Endothelial cell of umbilical vein (primary cell): ENCODE data around the gene TULP1. TPM values are rescaled to one million over a fixed set of nuclear protein-coding genes. Genes with fewer than 3 reads are reported as not detected.

Source experiments
- BruUV-seq: library from RNA; stranded (reverse); fragments of 400-500 nt; replicated peaks from 2 replicates; lab custom pipeline; 2021; lab: Mats Ljungman, UMichigan
- CTCF ChIA-PET: fragments of 300-600, 350-600 bp; sonication (Branson Sonifier 250); formaldehyde crosslinking; loops from one replicate; lab custom pipeline; 2021; ENCODE audit warnings: antibody characterized with exemption, inconsistent platforms; lab: Charles Lee
- POLR2A ChIA-PET: fragments of 300-600, 350-600 bp; sonication (Branson Sonifier 250); formaldehyde crosslinking; loops from one replicate; lab custom pipeline; 2021; ENCODE audit warnings: antibody characterized with exemption, inconsistent platforms; lab: Charles Lee
- DNase-seq: peaks from one replicate; pipeline ENCODE4 v3.0.0-alpha.2; 2011; ENCODE audit warnings: low read depth, low spot score
- FAIRE-seq: peaks from 2 replicates; lab custom pipeline; 2011; peaks lifted over from hg19 to GRCh38; lab: Jason Lieb, UNC
- H2AFZ ChIP-seq: 2 replicates; pipeline ENCODE4 v1.6.0; 2012; ENCODE audit warnings: low read depth, low read length, control low read depth, inconsistent platforms
- H3K27ac ChIP-seq: 2 replicates; pipeline ENCODE4 v1.5.1; 2011; ENCODE audit warnings: low read depth, mild to moderate bottlenecking, control low read depth, low read length, moderate library complexity; ENCODE audit not compliant: insufficient read depth
- H3K27me3 ChIP-seq, 2 experiments: 2 replicates each; pipeline versions ENCODE4 v1.6.0 to v1.6.1; 2011; ENCODE audit warnings: low read length in 2 of 2, mixed read lengths in 1 of 2; ENCODE audit not compliant: control insufficient read depth in 2 of 2, insufficient read depth in 2 of 2
- H3K36me3 ChIP-seq, 2 experiments: 2 replicates in 1 of 2; 3 replicates in 1 of 2; pipeline ENCODE4 v1.5.1; 2011; ENCODE audit warnings: low read length in 2 of 2, mild to moderate bottlenecking in 1 of 2, moderate library complexity in 1 of 2; ENCODE audit not compliant: control insufficient read depth in 2 of 2, insufficient read depth in 2 of 2; ENCODE audit errors: extremely low read depth in 1 of 2
- H3K4me1 ChIP-seq: 3 replicates; pipeline ENCODE4 v1.5.1; 2011; ENCODE audit warnings: mild to moderate bottlenecking, low read length; ENCODE audit not compliant: control insufficient read depth, insufficient read depth; ENCODE audit errors: extremely low read depth
- H3K4me2 ChIP-seq: 2 replicates; pipeline ENCODE4 v1.6.1; 2011; ENCODE audit warnings: low read length, control low read depth, mixed read lengths; ENCODE audit not compliant: insufficient read depth
- H3K4me3 ChIP-seq, 3 experiments: fragments of 200-600 bp in 1 of 3; sonication (generic), shearing (Covaris generic) in 1 of 3; replicated peaks in 1 of 3; 2 replicates each; pipeline ENCODE4 v1.5.1; 2011 to 2016; ENCODE audit warnings: control low read depth in 3 of 3, low read length in 3 of 3, mild to moderate bottlenecking in 2 of 3, inconsistent platforms in 1 of 3, low read depth in 1 of 3, moderate library complexity in 1 of 3; ENCODE audit not compliant: insufficient read depth in 1 of 3
- H3K79me2 ChIP-seq: 2 replicates; pipeline ENCODE4 v1.6.0; 2012; ENCODE audit warnings: low read length, inconsistent platforms; ENCODE audit not compliant: control insufficient read depth, insufficient read depth
- H3K9ac ChIP-seq: replicated peaks from 2 replicates; pipeline ENCODE3; 2011; ENCODE audit warnings: low read length, control low read depth; ENCODE audit not compliant: insufficient read depth; ENCODE audit errors: extremely low read depth
- H3K9me1 ChIP-seq: replicated peaks from 3 replicates; pipeline ENCODE4 v1.6.0; 2011; ENCODE audit warnings: mild to moderate bottlenecking, low read length; ENCODE audit not compliant: control insufficient read depth, insufficient read depth; ENCODE audit errors: extremely low read depth
- H3K9me3 ChIP-seq: replicated peaks from 2 replicates; pipeline ENCODE4 v1.5.1; 2012; ENCODE audit warnings: low read length, inconsistent platforms; ENCODE audit not compliant: control insufficient read depth, insufficient read depth
- H4K20me1 ChIP-seq: replicated peaks from 2 replicates; pipeline ENCODE3; 2011; ENCODE audit warnings: mild to moderate bottlenecking, low read length; ENCODE audit not compliant: control insufficient read depth, insufficient read depth; ENCODE audit errors: extremely low read depth
- EZH2 ChIP-seq: IDR thresholded peaks from 2 replicates; pipeline ENCODE4 v1.6.1; 2012; ENCODE audit warnings: borderline replicate concordance, low read depth, mild to moderate bottlenecking, moderate library complexity, low read length, inconsistent platforms; ENCODE audit not compliant: severe bottlenecking
- FOS ChIP-seq: IDR thresholded peaks from 2 replicates; pipeline ENCODE4 v1.6.1; 2011; ENCODE audit warnings: mild to moderate bottlenecking, low read length, moderate library complexity, borderline replicate concordance; ENCODE audit not compliant: insufficient read depth
- GATA2 ChIP-seq: IDR thresholded peaks from 2 replicates; pipeline ENCODE4 v1.7.0; 2011; ENCODE audit warnings: low read depth, mild to moderate bottlenecking, moderate library complexity, mixed read lengths, low read length; ENCODE audit not compliant: insufficient read length, insufficient read depth
- JUN ChIP-seq: IDR thresholded peaks from 2 replicates; pipeline ENCODE4 v1.6.1; 2011; ENCODE audit warnings: borderline replicate concordance, low read depth; ENCODE audit not compliant: insufficient read length, insufficient read depth
- MYC ChIP-seq: IDR thresholded peaks from one replicate; pipeline ENCODE4 v1.6.1; 2011; ENCODE audit warnings: mild to moderate bottlenecking, low read depth, low read length
- POLR2A ChIP-seq: IDR thresholded peaks from 2 replicates; pipeline ENCODE4 v1.6.1; 2012; ENCODE audit warnings: low read depth, mild to moderate bottlenecking, control low read depth, low read length
- POLR2AphosphoS5 ChIP-seq: IDR thresholded peaks from 2 replicates; pipeline ENCODE4 v1.6.1; 2012; ENCODE audit warnings: low read depth, mild to moderate bottlenecking, control low read depth, low read length, moderate library complexity; ENCODE audit not compliant: insufficient read depth
- dilution Hi-C: fragments of 300-500 bp; cut with MboI; formaldehyde crosslinking; loops from one replicate; pipeline ENCODE4 v1.15.0; 2019; ENCODE audit warnings: low sequenced_read_pairs; ENCODE audit not compliant: extremely low pct_ligation_motif_present
- intact Hi-C: fragments of 100-400 bp; cut with micrococcal nuclease; formaldehyde crosslinking; loops from one replicate; pipeline ENCODE4 v1.10.0; 2022
- polyA plus RNA-seq, 4 experiments: library from polyadenylated mRNA; depleted of rRNA in 3 of 4; stranded (reverse) in 3 of 4; unstranded in 1 of 4; fragments of >200 nt; gene quantifications; 2 replicates each; pipeline versions ENCODE4 v1.2.1 to v1.2.3, GENCODE V29; 2011 to 2012; ENCODE audit warnings: missing spikeins in 1 of 4
- total RNA-seq: library from RNA; stranded (reverse); gene quantifications from 2 replicates; pipeline ENCODE4 v1.2.3, GENCODE V29; 2021
- TF ChIP-seq, protein P1 (sequence below), 2 donors: IDR thresholded peaks; 1 replicate in 1 of 2; 2 replicates in 1 of 2; pipeline ENCODE4 v1.5.1; 2011; ENCODE audit warnings: low read length in 2 of 2, mild to moderate bottlenecking in 2 of 2, moderate library complexity in 2 of 2, control low read depth in 1 of 2, inconsistent platforms in 1 of 2, low read depth in 1 of 2; ENCODE audit not compliant: insufficient read depth in 1 of 2; ENCODE audit errors: extremely low read depth in 1 of 2
- TF ChIP-seq, protein P2 (sequence below): IDR thresholded peaks from 2 replicates; pipeline ENCODE4 v1.6.1; 2011; ENCODE audit not compliant: insufficient read depth, insufficient read length

The TULP1 gene
- total and polyA plus RNA-seq, 2 donors (not counting 3 experiments of a cell fraction or from before 2014, with no cell fraction given): not detected

DNA sequence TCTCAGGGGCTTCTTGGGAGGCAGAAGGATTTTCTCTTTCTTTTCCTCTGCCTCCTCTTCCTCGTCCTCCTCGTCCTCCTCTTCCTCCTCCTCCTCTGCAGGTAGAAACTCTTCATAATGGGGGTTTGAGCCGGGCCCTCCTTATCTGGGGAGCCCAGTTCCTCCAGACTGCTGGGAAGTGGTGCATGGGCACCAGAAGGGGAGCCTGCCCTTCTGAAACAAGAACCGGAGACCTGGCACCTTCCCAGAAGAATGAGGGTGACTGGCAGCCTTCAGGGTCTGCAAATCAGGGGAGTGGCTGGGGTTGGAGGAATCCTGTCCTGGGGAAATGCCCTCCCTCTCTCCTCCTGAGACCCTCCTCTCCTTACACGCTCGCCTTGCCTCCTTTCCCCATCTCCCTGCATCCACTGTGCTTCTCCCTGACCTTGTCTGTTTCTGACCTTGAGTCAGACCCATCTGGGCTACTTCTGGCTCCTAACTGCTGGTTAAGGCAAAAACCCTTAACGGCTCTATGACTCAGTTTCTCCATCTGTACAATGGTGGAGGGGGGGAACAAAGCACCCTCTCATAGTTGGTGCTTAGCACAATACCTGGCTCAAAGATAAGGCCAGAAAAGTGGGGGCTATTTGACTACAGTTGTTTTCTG is 1.7 kb downstream of the TULP1 start:
- CTCF ChIA-PET: interaction anchor here (1.6 kb wide), 1 partner anchor 12 kb away, joined by 9 read pairs; no protein-coding TSS in a partner anchor

More for the DNA sequence above, 1.7 kb downstream of the TULP1 start:
- DNase-seq (no peak), FAIRE-seq (no peak)
- POLR2A ChIA-PET: no interaction called here
- Histone ChIP-seq H4K20me1 (no peaks in the 10 kb centered on the region), H3K79me2 (no peaks in the 10 kb centered on the region), H2AFZ (no peak overlapping the region), H3K27me3 (peaks cover 24 to 43% of the 10 kb centered on the region in 2 experiments), H3K36me3 (no peaks in the 10 kb centered on the region), H3K4me1 (no peaks in the 10 kb centered on the region), H3K4me3 (no peak overlapping the region), H3K4me2 (no peak overlapping the region), H3K9me1 (no peaks in the 10 kb centered on the region), H3K27ac (no peak overlapping the region), H3K9me3 (no peaks in the 10 kb centered on the region), H3K9ac (no peak overlapping the region)
- TF ChIP-seq, protein P1, sequence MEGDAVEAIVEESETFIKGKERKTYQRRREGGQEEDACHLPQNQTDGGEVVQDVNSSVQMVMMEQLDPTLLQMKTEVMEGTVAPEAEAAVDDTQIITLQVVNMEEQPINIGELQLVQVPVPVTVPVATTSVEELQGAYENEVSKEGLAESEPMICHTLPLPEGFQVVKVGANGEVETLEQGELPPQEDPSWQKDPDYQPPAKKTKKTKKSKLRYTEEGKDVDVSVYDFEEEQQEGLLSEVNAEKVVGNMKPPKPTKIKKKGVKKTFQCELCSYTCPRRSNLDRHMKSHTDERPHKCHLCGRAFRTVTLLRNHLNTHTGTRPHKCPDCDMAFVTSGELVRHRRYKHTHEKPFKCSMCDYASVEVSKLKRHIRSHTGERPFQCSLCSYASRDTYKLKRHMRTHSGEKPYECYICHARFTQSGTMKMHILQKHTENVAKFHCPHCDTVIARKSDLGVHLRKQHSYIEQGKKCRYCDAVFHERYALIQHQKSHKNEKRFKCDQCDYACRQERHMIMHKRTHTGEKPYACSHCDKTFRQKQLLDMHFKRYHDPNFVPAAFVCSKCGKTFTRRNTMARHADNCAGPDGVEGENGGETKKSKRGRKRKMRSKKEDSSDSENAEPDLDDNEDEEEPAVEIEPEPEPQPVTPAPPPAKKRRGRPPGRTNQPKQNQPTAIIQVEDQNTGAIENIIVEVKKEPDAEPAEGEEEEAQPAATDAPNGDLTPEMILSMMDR (IDR thresholded peaks at IDR 0.05; ENCODE audit: extremely low read depth in 1 of 2, insufficient read depth in 1 of 2, low read depth in 1 of 2, low read length in 2 of 2): no peak
- TF ChIP-seq MYC (no peak), POLR2AphosphoS5 (no peak), POLR2A (no peak), JUN (no peak), FOS (no peak), GATA2 (no peak), EZH2 (no peak)
- TF ChIP-seq, protein P2, sequence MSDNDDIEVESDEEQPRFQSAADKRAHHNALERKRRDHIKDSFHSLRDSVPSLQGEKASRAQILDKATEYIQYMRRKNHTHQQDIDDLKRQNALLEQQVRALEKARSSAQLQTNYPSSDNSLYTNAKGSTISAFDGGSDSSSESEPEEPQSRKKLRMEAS: no peak
- no TSS peak for BruUV-seq
- intact Hi-C loops (no loop called here), dilution Hi-C loops (no loop called here)
